Kidney (tissue), 14 donors: ENCODE data around the gene ISCA1. TPM values are rescaled to one million over a fixed set of nuclear protein-coding genes. Genes with fewer than 3 reads are reported as not detected.

Experiments
- DNase-seq, 5 donors: peaks; one replicate each; pipeline ENCODE4 v3.0.0-alpha.2; 2013 to 2020
- FAIRE-seq: peaks from 2 replicates; lab custom pipeline; 2012; peaks lifted over from hg19 to GRCh38; lab: Jason Lieb, UNC
- H3K27ac ChIP-seq, 2 donors: one replicate each; pipeline ENCODE4 v1.7.0; 2013; ENCODE audit warnings: low read depth in 2 of 2, low read length in 2 of 2, inconsistent platforms in 1 of 2
- H3K27me3 ChIP-seq: one replicate; pipeline ENCODE4 v1.7.1; 2013; ENCODE audit warnings: low read length, inconsistent platforms; ENCODE audit not compliant: control insufficient read depth, insufficient read depth
- H3K36me3 ChIP-seq, 3 donors: one replicate each; pipeline versions ENCODE4 v1.7.0 to v1.7.1; 2013; ENCODE audit warnings: low read length in 3 of 3, control low read depth in 1 of 3, inconsistent platforms in 1 of 3; ENCODE audit not compliant: insufficient read depth in 3 of 3, control insufficient read depth in 2 of 3
- H3K4me1 ChIP-seq, 3 donors: one replicate each; pipeline versions ENCODE4 v1.7.0 to v1.7.1; 2013; ENCODE audit warnings: low read length in 3 of 3, inconsistent platforms in 1 of 3, low read depth in 1 of 3; ENCODE audit not compliant: control insufficient read depth in 2 of 3, insufficient read depth in 2 of 3
- H3K4me3 ChIP-seq, 3 donors: one replicate each; pipeline versions ENCODE4 v1.7.0 to v1.8.1; 2013; ENCODE audit warnings: low read length in 3 of 3, control low read depth in 1 of 3, inconsistent platforms in 1 of 3
- H3K9ac ChIP-seq, 3 donors: one replicate each; pipeline versions ENCODE4 v1.7.0 to v1.7.1; 2013; ENCODE audit warnings: low read length in 3 of 3, control low read depth in 1 of 3, inconsistent platforms in 1 of 3
- H3K9me3 ChIP-seq, 3 donors: one replicate each; pipeline versions ENCODE4 v1.7.0 to v1.7.1; 2013; ENCODE audit warnings: low read length in 3 of 3, control low read depth in 1 of 3, inconsistent platforms in 1 of 3; ENCODE audit not compliant: control insufficient read depth in 2 of 3, insufficient read depth in 1 of 3
- intact Hi-C: fragments of 100-400 bp; cut with DNase I; formaldehyde crosslinking; loops from one replicate; pipeline ENCODE4 v1.11.1; 2022
- polyA plus RNA-seq: library from polyadenylated mRNA; stranded (reverse); fragments of 350-450 nt; fragmentation: Illumina TruSeq; extraction: RNeasy Lipid Tissue Mini Kit (QIAGEN cat#74804); gene quantifications from one replicate; pipeline ENCODE4 v1.2.3, GENCODE V29; 2014; ENCODE audit warnings: low read depth, low replicate concordance; ENCODE audit not compliant: insufficient read depth
- total RNA-seq: library from RNA; stranded (reverse); fragmentation: NEBNext Ultra II Directional; extraction: Animal tissue kit (Norgen Biotek cat#: 25700); gene quantifications from one replicate; pipeline ENCODE4 v1.2.1, GENCODE V29; 2021
- TF ChIP-seq, protein P1 (sequence below): IDR thresholded peaks from 3 replicates; pipeline ENCODE4 v1.5.1; 2012; ENCODE audit warnings: mild to moderate bottlenecking, moderate library complexity, borderline replicate concordance; ENCODE audit not compliant: insufficient read depth; ENCODE audit errors: extremely low read depth
- donor health status: control.
- donor health status: control.
- donor health status: control.
- donor health status: control.
- donor health status: control.
- donor health status: DM: yes; HTN: yes; CAD: no.
- donor health status: Normal renal cell carcinoma (clear cell type).

Gene ISCA1
- total and polyA plus RNA-seq, 2 donors from 2014 or later, result 31.0 to 67.1 TPM

DNA sequence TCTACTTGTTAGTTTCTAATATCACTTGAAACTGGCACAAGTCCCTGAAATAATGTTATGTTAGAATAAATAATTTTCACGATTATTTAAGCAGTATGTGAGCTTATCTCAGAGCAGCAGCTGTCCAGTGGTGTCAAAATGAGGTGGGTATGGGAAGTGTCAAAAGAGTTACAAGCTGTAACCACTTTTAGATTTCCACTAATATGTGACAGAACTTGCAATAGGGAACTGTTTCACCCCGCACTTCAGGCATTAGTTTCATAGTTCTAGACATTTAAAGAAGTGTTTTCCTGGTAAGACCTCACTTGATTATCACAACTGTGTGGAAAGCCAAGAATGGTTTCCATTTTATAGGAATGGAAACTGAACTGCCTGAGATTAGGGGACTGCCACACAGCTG is 2.9 kb upstream of the ISCA1 start:
- Histone ChIP-seq H3K9ac (no peak overlapping the region), H3K36me3 (peaks cover 0 to 8% (median 0%) of the 10 kb centered on the region in 3 donors), H3K27ac (no peak overlapping the region), H3K4me1 (peaks cover 0 to 8% (median 8%) of the 10 kb centered on the region in 3 donors), H3K9me3 (no peaks in the 10 kb centered on the region), H3K4me3 (no peak overlapping the region), H3K27me3 (no peaks in the 10 kb centered on the region)
- FAIRE-seq, result no peak
- intact Hi-C loops, result no loop called here
- DNase-seq, result no peak
- TF ChIP-seq, protein P1, sequence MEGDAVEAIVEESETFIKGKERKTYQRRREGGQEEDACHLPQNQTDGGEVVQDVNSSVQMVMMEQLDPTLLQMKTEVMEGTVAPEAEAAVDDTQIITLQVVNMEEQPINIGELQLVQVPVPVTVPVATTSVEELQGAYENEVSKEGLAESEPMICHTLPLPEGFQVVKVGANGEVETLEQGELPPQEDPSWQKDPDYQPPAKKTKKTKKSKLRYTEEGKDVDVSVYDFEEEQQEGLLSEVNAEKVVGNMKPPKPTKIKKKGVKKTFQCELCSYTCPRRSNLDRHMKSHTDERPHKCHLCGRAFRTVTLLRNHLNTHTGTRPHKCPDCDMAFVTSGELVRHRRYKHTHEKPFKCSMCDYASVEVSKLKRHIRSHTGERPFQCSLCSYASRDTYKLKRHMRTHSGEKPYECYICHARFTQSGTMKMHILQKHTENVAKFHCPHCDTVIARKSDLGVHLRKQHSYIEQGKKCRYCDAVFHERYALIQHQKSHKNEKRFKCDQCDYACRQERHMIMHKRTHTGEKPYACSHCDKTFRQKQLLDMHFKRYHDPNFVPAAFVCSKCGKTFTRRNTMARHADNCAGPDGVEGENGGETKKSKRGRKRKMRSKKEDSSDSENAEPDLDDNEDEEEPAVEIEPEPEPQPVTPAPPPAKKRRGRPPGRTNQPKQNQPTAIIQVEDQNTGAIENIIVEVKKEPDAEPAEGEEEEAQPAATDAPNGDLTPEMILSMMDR, result no peak

DNA sequence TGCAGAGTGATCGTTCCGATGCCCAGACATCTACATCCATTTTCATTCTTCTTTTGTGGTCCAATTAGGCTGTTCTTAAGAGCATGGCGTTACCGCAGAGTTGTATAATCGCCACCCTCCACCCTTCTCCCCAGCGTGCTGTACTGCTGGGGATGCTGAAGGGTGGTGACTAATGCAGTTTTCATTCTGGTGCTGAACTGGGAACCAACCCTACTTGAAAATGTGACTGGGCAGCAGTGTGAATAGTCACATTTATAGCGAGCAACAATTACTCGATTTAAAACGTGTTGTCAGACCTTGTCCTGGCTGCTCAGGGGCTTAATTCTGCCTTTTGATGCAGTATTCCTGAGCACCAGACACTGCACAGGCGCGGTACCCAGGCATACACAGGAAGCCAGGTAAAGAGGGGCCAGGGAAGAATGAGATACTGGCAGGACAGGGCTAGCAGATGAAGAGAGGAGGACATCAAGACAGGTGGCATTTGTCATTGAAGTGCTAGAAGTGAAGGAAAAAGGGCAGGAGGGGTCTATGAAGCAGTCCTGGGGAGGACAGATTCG is 719 bp upstream of the ISCA1 start:
- FAIRE-seq, result no peak
- Histone ChIP-seq H3K9ac (peak overlapping the region; percentile 90 to 98 (median 96)), H3K27me3 (no peaks in the 10 kb centered on the region), H3K4me3 (peak overlapping the region; percentile 79 to 96 (median 90)), H3K4me1 (peaks cover 0 to 13% (median 8%) of the 10 kb centered on the region in 3 donors), H3K9me3 (no peaks in the 10 kb centered on the region), H3K27ac (peak overlapping the region; percentile 96), H3K36me3 (peaks cover 0 to 6% (median 4%) of the 10 kb centered on the region in 3 donors)
- intact Hi-C loops, result no loop called here
- no peak for DNase-seq
- TF ChIP-seq, protein P1, result no peak

DNA sequence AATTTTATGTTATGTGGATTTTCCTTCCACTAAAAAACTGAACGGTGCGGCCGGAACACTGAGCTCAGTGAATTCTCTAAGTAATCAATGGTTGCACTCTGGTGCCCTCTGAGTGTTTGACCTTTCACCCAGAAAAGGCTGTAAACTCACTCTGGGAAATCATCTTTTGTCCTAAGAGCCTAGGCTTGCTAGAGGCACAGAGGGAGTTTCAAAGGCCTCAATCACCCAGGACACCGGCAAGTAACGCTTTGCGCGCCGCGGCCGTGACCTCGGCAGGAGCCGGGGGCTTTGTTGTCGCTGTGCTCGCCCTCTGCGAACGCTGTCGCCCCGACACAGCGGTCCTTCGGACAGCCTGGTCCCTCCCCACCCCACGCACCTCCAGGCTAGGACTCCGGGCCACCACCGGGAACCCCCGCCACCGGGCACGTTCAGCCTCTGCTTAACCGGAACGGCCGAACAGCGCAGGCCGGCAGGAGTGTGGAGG is 703 bp downstream of the ISCA1 start:
- intact Hi-C loops, result no loop called here
- Histone ChIP-seq H3K4me3 (peak overlapping the region; percentile 89 to 90 (median 89)), H3K36me3 (peaks cover 0 to 4% (median 4%) of the 10 kb centered on the region in 3 donors), H3K4me1 (peaks cover 0 to 13% (median 8%) of the 10 kb centered on the region in 3 donors), H3K27me3 (no peaks in the 10 kb centered on the region), H3K9ac (peak overlapping the region; percentile 61 to 96 (median 76)), H3K27ac (peak overlapping the region; percentile 96), H3K9me3 (no peaks in the 10 kb centered on the region)
- FAIRE-seq, result no peak
- DNase-seq, result peak in 2 of 5 donors; percentile 53 to 64
- TF ChIP-seq, protein P1, result no peak
